HG03196 (cell line): Measurements from ENCODE around the gene UBE2H.
"Not testable (repeated sequence)": the region's sequence is repeated elsewhere in the genome, so short reads cannot be mapped to it uniquely, and the experiment has no call there.

Experiments
- ATAC-seq: cut with Tn5 transposase; IDR thresholded peaks from one replicate; pipeline ENCODE4 v1.9.1; 2021; ENCODE audit not compliant: unreplicated experiment

UBE2H gene

DNA sequence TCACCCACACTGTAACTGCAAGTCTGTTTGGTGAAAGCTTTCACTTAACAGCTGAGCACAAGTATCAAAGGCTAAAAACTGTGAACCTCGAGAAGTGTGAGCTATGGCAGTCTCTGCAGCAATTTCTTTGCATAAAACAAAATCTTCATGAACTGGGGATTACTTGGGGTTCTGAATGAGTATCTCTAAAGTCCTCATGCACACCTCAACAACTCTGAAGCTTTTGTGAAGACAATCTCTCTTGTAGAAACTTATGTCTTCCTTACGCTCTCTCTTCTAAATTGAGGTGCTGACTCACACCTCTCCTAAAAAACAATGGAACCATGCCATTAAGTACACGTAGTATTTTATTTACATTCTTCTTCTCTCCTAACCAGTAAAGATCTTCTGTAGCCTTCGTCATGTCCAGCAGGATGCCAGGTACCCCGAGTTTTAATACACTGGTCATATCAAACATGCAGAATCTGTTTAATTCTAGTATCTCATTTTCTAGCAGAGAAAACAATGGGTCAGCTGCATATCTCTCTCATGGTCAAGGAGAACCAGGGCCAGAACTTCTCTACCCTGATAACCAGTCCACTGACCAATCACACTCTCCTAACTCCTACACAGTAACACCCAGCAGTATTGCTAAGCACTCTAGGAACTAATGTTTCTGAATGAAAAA is 76.9 kb downstream of the UBE2H start:
- no peak for ATAC-seq

DNA sequence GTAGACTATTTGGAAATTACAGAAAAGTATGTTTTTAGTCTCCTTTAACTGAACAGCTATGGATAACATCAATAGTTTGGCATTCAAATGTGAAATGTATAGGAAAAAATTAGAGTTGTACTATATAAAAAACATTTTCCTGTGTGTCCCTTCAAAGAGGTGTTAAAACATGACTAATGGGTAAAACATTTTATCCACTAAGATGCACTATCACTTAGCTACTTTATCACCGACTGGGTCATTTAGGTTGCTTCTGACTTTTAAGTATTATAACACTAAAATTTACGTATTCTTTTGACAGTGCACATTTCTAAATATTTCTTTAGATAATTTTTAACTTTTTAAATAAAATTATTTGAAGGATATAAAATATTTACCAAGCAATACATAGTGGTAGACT is 77.6 kb downstream of the UBE2H start:
- ATAC-seq: no peak

DNA sequence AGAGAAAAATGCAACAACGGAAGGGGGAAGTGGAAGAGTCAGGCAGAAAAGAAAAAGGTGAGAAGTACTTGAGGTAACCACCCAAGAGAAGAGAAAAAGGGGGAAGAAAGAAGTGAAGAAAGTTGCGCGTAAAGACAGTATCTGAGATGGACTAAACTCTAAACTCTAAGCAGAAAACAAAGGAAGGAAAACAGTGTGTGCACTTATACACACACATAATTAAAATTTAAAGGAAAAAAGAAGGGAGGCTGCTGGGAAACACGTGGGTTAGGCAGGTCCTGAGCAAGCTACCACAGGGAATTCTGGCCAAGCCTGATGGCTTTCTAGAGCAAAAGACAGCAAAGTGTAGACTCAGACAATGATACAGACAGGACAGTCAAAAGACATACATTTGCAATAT is 78.0 kb downstream of the UBE2H start:
- ATAC-seq: no peak

DNA sequence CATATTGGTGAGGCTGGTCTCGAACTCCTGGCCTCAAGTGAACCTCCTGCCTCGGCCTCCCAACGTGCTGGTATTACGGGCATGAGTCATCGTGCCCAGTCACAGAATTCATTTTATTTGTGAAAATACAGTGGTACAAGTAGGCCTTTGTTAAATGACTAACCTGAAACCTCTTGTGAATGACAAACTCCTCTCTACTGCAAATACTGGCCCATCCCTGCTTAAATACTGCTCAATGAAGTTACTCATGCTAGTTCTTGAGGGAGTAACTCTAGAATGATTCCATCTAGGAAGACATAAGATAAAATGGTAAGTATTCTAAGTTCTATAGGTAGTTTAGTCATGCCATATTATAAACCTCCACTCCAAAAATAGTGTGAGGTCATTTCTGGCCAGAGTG is 80.7 kb downstream of the UBE2H start:
- ATAC-seq: no peak

DNA sequence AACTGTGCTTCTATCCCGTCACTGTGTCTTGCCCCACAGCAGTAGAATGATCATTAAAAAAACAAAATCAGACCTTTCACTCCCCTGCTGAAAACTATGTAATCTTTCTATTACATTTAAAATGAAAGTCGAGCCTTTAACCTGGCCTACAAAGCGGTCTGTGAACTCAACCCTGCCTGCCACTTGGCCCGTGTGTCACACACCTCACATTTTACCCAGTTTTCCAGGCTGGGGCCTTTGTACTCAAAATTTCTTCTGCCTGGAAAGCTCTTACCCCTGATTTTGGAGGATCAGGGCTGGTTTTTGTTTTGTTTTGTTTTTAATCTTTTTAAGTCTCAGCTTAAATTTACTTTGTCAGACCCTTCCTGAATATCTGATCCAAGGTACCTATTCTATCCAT is 82.1 kb downstream of the UBE2H start:
- no peak for ATAC-seq

DNA sequence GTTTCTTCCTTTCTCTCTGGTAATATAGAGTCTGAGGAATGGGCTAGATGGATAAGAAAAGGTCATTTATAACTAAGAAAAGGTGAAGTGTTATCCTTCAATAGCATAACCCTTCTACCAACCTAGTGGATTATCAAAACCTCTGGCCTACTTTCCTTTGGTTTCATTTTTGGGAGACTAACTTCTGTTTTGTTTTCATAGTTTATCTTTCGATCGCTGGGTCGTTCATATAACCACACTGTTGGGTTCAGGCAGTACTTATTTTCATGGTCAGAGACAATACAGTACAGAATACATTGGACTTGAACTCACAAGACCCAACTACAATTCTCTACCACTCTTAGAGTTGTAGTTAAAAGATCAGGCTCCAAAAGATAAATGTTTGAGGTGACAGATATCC is 86.5 kb downstream of the UBE2H start:
- ATAC-seq: no peak

DNA sequence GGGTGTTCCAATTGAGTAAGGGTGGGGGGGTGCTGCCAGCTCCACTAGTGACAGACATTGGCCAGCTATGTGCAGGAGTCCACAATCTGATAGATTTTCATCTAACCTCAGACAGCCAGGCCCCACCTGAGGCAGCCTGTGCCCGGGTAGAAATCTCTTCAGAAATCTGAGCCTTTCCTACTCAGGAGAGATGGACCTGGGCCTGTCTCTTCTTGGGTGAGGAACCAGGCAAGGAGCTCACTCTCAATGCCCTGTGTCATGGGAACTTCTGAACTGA is 86.9 kb downstream of the UBE2H start:
- ATAC-seq: no peak

DNA sequence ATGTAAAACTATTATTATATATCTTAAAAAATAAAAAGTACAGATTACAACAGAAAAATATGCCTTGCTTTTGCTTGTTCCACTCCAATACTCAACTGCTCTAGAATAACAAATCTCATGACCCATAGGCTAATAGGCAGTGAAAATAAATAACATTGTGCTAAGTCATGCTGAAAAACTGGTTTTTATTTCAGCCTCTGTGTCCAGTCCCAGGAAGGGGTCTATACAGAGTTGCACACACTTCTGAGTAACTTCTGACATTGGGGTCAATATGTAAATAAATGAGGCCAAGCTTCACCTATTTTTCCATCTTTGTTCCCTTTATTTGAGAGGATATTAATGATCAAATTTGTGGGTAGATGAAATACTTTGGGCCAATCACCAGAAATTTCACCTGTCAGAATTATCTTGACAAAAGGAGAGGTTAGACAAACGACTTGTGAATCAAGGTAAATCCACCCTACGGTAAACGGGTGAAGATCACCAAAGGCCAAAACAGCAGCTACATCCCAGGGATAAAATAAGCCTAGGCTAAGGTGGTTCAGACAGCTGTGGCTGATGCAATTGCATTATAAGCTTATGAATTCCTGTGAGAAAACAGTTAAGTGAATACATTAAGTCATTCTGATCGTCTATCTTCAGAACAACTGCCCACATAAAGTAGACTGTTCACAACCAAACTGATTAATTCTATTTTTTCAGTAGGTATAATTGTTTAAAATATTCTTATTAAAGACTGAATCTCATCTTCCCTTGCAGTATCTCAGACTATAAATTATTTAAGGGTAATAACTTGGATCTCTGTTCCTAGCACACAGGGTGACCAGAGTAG is 87.5 kb downstream of the UBE2H start:
- no peak for ATAC-seq

DNA sequence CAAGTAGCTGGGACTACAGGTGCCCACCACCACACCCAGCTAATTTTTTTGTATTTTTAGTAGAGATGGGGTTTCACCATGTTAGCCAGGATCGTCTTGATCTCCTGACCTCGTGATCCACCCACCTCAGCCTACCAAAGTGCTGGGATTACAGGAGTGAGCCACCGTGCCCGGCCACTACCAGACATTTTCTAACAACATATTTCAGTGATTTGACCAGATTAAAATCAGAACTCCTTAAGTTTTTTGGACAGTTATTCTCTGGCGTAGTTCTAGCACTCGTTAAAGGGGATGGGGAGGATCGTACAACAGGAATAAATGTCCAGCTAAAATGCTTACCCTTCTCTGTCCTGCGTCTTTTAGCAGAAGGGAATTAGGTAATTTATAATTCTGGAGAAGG is 88.1 kb downstream of the UBE2H start:
- not testable (repeated sequence) for ATAC-seq

DNA sequence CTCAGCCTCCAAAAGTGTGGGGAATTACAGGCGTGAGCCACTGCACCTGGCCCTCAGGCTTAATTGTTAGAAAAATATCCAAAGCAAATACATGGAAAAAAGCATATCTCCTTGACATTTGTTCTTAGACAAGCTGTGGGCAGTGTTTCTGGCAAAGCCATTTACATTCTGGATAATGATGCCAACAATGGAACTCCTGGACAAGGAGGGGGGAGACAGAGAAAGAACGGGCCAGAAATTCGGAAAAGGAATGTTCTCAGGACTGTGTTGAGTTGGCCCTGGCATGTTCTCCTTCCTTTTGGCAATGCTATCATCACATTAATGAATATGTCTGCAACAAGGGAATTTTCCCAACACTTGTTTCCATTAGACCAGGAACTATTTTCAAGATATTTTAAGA is 88.7 kb downstream of the UBE2H start:
- ATAC-seq: no peak

DNA sequence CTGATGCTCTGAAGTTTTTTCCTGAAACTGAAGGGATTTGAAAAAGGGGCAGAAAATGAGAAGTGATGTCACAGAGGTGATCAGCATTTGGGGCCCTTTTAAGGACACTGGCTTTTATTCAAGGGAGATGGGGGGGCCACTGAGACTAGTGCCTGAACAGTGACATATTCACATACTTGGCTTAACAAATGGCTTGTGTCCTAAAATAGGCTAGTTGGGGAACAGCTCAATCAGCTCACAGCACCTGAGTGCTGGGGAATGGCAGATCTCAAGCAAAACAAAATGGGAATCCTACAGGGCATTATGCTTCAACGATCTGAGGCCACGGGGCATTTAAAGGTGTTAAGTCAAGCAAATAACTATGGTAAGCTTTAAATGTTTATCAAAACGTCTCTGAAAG is 90.1 kb downstream of the UBE2H start:
- no peak for ATAC-seq

DNA sequence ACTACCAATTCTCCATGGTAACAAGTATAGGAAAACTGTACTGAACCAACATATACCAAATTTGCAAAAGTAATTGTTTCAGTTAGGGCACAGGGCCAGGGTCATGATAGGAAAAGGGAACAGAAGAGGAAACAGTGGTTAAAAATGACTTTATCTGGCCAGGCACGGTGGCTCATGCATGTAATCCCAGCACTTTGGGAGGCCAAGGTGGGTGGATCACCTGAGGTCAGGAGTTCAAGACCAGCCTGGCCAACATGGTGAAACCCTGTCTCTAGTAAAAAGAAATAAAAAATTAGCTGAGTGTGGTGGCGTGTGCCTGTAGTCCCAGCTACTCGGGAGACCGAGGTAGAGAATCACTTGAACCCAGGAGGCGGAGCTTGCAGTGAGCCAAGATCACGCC is 92.0 kb downstream of the UBE2H start:
- ATAC-seq: not testable (repeated sequence)

DNA sequence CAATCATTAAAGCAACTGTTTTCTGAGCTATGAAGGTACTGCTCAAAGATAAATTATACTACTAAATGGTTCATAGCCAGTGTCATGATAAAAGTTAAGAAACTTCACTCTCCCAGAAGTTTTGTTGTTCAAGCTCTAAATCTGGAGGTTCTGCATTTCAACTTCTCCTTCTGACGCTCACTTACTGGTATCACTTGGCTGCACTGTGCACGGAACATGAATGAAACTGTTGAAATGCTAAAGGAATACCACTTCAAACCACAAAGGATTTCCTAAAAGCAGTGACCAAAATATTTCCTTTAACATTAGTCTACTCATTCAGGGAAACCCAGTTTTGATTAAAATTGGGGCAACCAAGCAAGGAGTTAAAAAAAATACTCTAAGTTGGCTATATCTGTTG is 93.6 kb downstream of the UBE2H start:
- no peak for ATAC-seq

DNA sequence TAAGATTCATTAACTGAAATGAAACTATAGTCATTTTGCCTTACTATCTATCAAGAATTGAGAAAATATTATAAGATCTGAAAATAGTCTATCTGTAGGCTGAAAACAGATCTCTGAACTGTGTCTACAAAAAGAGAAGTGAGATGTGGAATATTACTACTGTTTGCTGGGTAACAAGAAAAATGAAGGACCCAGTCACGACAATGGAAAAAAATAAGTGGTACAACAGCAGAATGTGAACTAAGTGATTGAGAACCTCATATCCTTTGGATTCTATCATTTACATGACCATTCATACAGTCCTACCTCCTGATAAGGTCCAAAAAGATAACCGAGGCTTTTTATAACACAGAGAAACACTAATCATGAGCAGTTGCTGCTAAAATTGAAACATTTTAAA is 94.3 kb downstream of the UBE2H start:
- no peak for ATAC-seq

DNA sequence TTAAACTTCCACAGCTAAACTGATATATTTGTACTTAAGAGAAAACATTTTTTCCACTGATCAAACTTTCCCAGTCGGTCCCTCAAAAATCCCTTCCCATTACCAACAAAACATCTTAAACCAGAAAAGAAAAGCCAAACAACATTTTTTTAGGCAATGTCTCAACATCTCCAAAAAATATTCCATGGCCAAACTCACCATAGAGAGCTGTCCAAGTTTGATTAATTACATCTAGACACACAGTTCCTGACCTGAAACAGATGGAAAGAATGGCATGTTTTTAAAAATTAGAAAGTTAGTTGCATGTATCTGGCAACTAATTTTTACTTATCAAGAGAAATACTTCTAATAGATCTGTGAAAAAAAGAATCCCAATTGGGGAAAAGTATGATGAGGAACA is 95.4 kb downstream of the UBE2H start:
- no peak for ATAC-seq

DNA sequence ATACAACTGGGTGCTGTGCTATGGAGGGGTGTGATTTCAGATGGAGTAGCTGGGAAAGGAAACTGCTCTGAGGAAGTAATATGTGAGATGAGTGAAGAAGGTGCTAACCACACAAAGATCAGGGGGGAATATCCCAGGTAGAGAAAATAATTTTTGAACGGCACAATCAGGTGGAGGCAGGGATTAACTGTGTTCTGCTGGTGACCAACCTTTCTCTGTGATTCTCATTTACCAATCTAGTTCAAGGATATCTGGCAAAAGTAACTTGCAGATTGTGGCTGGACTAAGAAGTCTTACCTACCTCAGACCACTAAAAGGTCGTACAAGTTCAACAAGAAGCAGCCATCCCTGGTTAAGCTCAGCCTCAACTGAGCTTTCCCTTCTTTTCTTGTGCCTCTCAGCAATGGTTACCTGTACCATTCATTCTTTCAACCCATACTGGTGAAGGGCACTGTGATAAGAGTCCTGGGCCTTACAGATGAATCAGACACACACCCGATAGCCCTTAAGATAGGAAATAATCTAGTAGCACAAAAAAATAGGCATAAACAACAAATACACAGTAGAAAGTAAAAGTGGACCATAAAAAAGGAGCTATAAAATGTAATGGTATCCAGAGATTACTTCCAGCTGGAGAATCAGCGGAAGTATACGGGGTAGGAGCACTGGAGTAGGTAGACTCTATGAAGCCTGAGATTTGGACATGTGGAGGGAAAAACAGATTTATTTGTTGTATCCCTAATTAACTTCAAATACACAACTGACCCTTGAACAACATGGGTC is 96.6 kb downstream of the UBE2H start:
- no peak for ATAC-seq

DNA sequence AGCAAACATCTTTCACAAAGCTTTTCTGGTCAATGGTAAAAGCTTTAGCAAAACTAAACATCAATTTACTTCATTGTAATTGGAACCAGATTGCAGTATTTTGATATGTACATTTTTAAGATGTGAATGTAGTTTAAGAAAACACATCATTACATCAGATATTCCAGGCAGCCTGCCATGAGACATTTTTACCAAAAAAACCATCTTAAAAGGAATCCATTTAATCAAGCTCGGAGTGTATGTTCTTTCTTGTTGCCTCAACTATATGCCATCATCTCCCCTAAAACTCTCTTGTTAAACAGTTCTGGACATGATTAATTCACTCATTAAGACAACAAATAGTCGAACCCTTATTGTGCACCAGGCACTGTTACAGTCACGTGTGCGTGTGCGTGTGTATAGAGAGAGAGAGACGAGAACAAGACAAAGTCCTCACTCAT is 97.5 kb downstream of the UBE2H start:
- ATAC-seq: no peak

DNA sequence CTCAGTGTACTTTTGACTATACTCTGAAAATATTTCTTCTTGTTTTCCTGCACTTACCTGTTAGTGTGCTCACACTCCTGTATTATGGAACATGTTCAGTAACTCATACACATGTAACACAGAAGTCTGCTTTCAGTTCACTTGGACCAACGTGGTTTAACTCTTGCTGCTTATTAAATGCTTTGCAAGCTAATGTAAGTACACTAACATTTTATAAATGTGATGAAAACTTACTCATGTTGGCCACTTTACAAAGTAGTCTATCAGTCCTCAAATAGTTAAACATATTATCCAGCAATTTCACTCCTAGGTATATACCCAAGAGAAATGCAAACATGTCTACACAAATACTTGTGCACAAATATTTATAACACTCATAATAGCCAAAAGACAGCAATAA is 98.4 kb downstream of the UBE2H start:
- ATAC-seq: no peak

DNA sequence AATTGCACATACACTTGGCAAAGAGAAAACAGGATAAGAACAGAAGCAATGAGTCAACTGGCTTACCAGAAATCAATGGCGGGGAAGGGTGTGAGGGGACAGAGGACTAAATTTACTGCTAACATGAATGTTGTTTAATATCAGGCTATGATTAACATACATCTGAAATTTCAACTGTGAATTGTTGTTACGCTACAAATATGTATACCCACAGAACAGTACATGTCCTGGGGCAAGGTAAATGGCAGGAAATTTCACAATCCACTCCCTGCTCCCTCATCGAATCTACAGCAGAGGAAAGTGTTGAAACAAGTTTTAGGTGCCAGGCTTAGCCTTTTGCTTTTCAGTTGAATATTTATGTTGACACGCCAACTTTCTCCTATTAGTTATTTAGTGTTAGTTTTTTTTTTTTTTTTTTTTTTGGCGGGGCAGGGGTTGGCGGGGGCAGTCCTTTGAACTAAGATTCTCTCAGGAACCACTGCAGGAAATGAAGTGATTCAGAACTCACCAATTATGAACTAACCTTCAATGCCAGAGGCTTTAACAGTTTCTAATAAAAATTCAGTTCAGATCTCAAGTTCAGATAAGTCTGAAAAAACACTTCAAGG is 99.0 kb downstream of the UBE2H start:
- ATAC-seq: no peak

DNA sequence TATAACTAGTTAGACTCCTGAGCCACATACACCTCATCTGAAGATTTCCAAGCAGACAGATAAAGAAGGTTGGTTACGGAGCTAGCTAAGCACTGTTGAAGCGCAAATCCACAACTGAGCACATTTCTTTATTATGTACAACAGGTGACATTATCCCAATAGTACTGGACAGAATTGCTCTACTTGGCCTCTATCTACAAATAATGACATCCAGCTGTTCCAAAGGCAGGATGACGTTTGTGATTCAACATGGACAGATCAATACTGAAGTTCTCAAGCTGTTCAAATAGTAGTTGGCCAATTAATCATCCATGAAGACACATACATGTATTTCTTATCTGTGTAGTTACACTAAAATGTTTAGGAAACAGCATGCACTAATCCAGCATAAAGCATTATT is 101.0 kb downstream of the UBE2H start:
- ATAC-seq: no peak

DNA sequence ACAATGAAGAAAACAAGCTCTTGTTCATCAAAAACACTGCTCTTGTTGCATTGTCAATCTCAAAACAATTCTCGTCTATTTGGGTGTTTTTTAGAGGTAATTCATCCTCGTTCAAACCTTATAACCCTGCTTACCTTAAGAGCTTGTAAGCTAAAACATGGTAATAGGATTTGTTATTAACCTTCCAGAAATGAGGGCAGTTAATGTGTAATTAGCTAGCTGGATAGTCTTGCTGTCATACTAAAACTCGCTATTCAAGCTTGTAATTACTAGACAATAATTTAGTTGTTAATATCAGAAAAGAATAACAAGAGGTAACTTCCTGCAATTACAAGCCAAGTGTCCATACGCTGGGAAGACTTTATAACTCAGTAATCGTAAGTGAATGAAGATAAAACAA is 101.6 kb downstream of the UBE2H start:
- no peak for ATAC-seq

DNA sequence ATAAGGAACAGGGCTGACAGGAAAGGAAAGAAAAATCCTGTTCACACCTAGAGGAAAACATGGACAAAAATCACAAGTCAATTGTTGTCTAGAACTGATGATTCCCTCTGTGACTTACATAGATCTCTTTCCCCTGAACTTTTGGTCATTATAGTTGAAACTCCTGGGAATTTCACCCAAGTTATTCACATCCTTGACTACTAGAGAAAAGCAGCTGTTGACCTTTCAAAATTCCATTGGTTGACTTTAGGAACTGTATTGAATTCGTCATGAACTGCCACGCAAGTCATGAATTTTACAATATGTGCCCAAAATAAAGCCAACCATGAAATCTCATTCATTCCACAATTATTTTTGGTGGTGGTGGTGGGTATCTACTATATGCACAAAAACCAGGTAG is 104.3 kb downstream of the UBE2H start:
- no peak for ATAC-seq
